IMR-90 (cell line): ENCODE results near the gene PPT2. TPM values are rescaled to one million over a fixed set of nuclear protein-coding genes. Genes with fewer than 3 reads are reported as not detected.
A peak's percentile ranks its signal among the peaks of the same experiment; 100 is the strongest.
"Not testable (repeated sequence)": the region's sequence is repeated elsewhere in the genome, so short reads cannot be mapped to it uniquely, and the experiment has no call there.

Experiments
- ATAC-seq: fragments of 200-7000 bp; cut with Tn5 transposase; 2 replicates; pipeline ENCODE4 v1.9.1; 2020; ENCODE audit warnings: low read depth, mild to moderate bottlenecking, moderate library complexity
- BruUV-seq: library from RNA; stranded (reverse); fragments of 400-500 nt; replicated peaks from 2 replicates; lab custom pipeline; 2021; lab: Mats Ljungman, UMichigan
- CTCF ChIA-PET: fragments of 300-600 bp; formaldehyde crosslinking; extraction: SDS; loops from one replicate; lab custom pipeline; 2021; ENCODE audit warnings: antibody characterized with exemption; lab: Yijun Ruan, JAX
- POLR2A ChIA-PET: fragments of 300-600 bp; sonication (Branson Sonifier 250); formaldehyde crosslinking; loops from one replicate; lab custom pipeline; 2022; ENCODE audit warnings: antibody characterized with exemption; ENCODE audit not compliant: unreplicated experiment; lab: Charles Lee
- DNase-seq: peaks from one replicate; pipeline ENCODE4 v3.0.0; 2013
- H2AFZ ChIP-seq: replicated peaks from 2 replicates; pipeline ENCODE3; 2013; ENCODE audit warnings: low read length, mild to moderate bottlenecking; ENCODE audit not compliant: poor library complexity
- H2AK5ac ChIP-seq: 2 replicates; pipeline ENCODE4 v1.6.1; 2013; ENCODE audit warnings: low read depth, low read length, inconsistent platforms
- H2AK9ac ChIP-seq: replicated peaks from 2 replicates; pipeline ENCODE3; 2013; ENCODE audit warnings: mild to moderate bottlenecking, low read depth, low read length, moderate library complexity; ENCODE audit not compliant: poor library complexity
- H2BK120ac ChIP-seq: 2 replicates; pipeline ENCODE4 v1.6.1; 2013; ENCODE audit warnings: low read depth, low read length, inconsistent platforms
- H2BK15ac ChIP-seq: 3 replicates; pipeline ENCODE4 v1.6.1; 2013; ENCODE audit warnings: low read depth, low read length, inconsistent platforms
- H2BK20ac ChIP-seq: 2 replicates; pipeline ENCODE4 v1.6.1; 2013; ENCODE audit warnings: low read depth, mild to moderate bottlenecking, inconsistent platforms, low read length, moderate library complexity
- H2BK5ac ChIP-seq: 2 replicates; pipeline ENCODE4 v1.6.1; 2013; ENCODE audit warnings: mild to moderate bottlenecking, low read depth, low read length, inconsistent platforms; ENCODE audit not compliant: poor library complexity, severe bottlenecking
- H3K14ac ChIP-seq: replicated peaks from 2 replicates; pipeline ENCODE4 v1.6.1; 2013; ENCODE audit warnings: low read depth, low read length, inconsistent platforms
- H3K18ac ChIP-seq: 2 replicates; pipeline ENCODE4 v1.6.1; 2013; ENCODE audit warnings: low read depth, low read length, control low read depth
- H3K23ac ChIP-seq: 2 replicates; pipeline ENCODE4 v1.6.1; 2013; ENCODE audit warnings: low read depth, low read length, inconsistent platforms
- H3K27ac ChIP-seq: 2 replicates; pipeline ENCODE4 v1.5.1; 2013; ENCODE audit warnings: mild to moderate bottlenecking, control low read depth, low read length; ENCODE audit not compliant: insufficient read depth
- H3K27me3 ChIP-seq: 2 replicates; pipeline ENCODE4 v1.6.1; 2013; ENCODE audit warnings: low read length; ENCODE audit not compliant: control insufficient read depth, insufficient read depth
- H3K36me3 ChIP-seq: 2 replicates; pipeline ENCODE4 v1.6.1; 2013; ENCODE audit warnings: low read length, mixed read lengths; ENCODE audit not compliant: control insufficient read depth, insufficient read depth
- H3K4ac ChIP-seq: 2 replicates; pipeline ENCODE4 v1.6.1; 2013; ENCODE audit warnings: low read depth, low read length, inconsistent platforms
- H3K4me1 ChIP-seq: 2 replicates; pipeline ENCODE4 v1.6.1; 2013; ENCODE audit warnings: low read length, mixed read lengths; ENCODE audit not compliant: control insufficient read depth, insufficient read depth
- H3K4me2 ChIP-seq: 2 replicates; pipeline ENCODE4 v1.6.1; 2013; ENCODE audit warnings: low read depth, mild to moderate bottlenecking, control low read depth, low read length, moderate library complexity
- H3K4me3 ChIP-seq: 2 replicates; pipeline ENCODE4 v1.5.1; 2013; ENCODE audit warnings: low read depth, mild to moderate bottlenecking, control low read depth, low read length, moderate library complexity; ENCODE audit not compliant: insufficient read depth
- H3K56ac ChIP-seq: 2 replicates; pipeline ENCODE4 v1.6.1; 2013; ENCODE audit warnings: low read length, inconsistent platforms; ENCODE audit not compliant: insufficient read depth; ENCODE audit errors: extremely low read depth
- H3K79me1 ChIP-seq, 2 experiments: 2 replicates each; pipeline ENCODE4 v1.6.1; 2013; ENCODE audit warnings: low read length in 2 of 2, inconsistent platforms in 1 of 2, low read depth in 1 of 2
- H3K9ac ChIP-seq: 2 replicates; pipeline ENCODE4 v1.6.1; 2013; ENCODE audit warnings: low read depth, low read length, control low read depth
- H3K9me1 ChIP-seq: 2 replicates; pipeline ENCODE4 v1.6.1; 2013; ENCODE audit warnings: low read length, inconsistent platforms; ENCODE audit not compliant: insufficient read depth
- H3K9me3 ChIP-seq: 2 replicates; pipeline ENCODE4 v1.6.1; 2013; ENCODE audit warnings: low read length; ENCODE audit not compliant: control insufficient read depth, insufficient read depth
- H4K20me1 ChIP-seq: 2 replicates; pipeline ENCODE4 v1.6.1; 2013; ENCODE audit warnings: low read length, inconsistent platforms; ENCODE audit not compliant: insufficient read depth
- H4K5ac ChIP-seq: 2 replicates; pipeline ENCODE4 v1.6.1; 2013; ENCODE audit warnings: mild to moderate bottlenecking, low read depth, low read length, control low read depth
- H4K8ac ChIP-seq, 2 experiments: 2 replicates each; pipeline ENCODE4 v1.6.1; 2013; ENCODE audit warnings: low read depth in 2 of 2, low read length in 2 of 2, control low read depth in 1 of 2, inconsistent platforms in 1 of 2
- H4K91ac ChIP-seq: 2 replicates; pipeline ENCODE4 v1.6.1; 2013; ENCODE audit warnings: low read depth, low read length, inconsistent platforms; ENCODE audit not compliant: insufficient read depth
- WGBS, 2 experiments: methylation state at CpG; one replicate each; pipeline versions ENCODE4 v1.1.5 to v1.1.7; 2013; ENCODE audit warnings: missing lambda C conversion rate in 2 of 2; ENCODE audit not compliant: insufficient read length in 1 of 2; ENCODE audit errors: extremely low coverage in 2 of 2; 5-methylcytosine and 5-hydroxymethylcytosine counted together
- dilution Hi-C: fragments of 300-500 bp; cut with HindIII; formaldehyde crosslinking; loops from one replicate; pipeline ENCODE4 v1.14.3; 2018; ENCODE audit warnings: low sequenced_read_pairs; ENCODE audit not compliant: unreplicated experiment
- in situ Hi-C: fragments of 300-500 bp; cut with MboI; formaldehyde crosslinking; loops from 3 replicates; pipeline ENCODE4 v1.14.3; 2019; ENCODE audit warnings: low sequenced_read_pairs, inconsistent platforms, mixed read lengths
- intact Hi-C: fragments of 100-400 bp; cut with micrococcal nuclease; formaldehyde crosslinking; loops from 2 replicates; pipeline ENCODE4 v1.10.0; 2022
- polyA plus RNA-seq, 3 experiments: library from polyadenylated mRNA; depleted of rRNA; stranded (reverse); fragments of >200 nt; gene quantifications; 2 replicates each; pipeline ENCODE4 v1.2.3, GENCODE V29; 2012; ENCODE audit warnings: low replicate concordance in 1 of 3
- total RNA-seq: library from RNA; depleted of rRNA; stranded (reverse); fragments of >200 nt; gene quantifications from 2 replicates; pipeline ENCODE4 v1.2.3, GENCODE V29; 2012

PPT2 gene
- total and polyA plus RNA-seq, 2 of the 4 experiments (the other 2 are of a cell fraction) = 3.2 to 16.2 TPM

DNA sequence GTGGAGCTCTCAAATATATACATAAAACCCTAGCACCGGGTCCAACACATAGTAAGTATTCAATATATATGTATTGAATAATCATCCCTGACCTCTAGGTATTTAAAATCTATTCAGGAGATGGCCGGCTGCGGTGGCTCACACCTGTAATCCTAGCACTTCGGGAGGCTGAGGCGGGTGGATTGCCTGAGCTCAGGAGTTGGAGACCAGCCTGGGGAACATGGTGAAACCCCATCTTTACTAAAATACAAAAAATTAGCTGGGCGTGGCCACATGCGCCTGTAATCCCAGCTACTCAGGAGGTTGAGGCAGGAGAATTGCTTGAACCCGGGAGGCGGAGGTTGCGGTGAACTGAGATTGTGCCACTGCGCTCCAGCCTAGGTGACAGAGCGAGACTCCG is 39.2 kb downstream of the PPT2 start:
- peak overlapping the region; percentile 58 for H3K9ac ChIP-seq
- dilution Hi-C loops = not testable (repeated sequence)
- peak overlapping the region; percentile 88 for H2AFZ ChIP-seq

More for the DNA sequence above, 39.2 kb downstream of the PPT2 start:
- intact Hi-C loops, BruUV-seq, H3K9me3 ChIP-seq, CTCF ChIA-PET, H4K20me1 ChIP-seq, H3K4me3 ChIP-seq, H3K27me3 ChIP-seq, ATAC-seq, H3K4me2 ChIP-seq, H3K36me3 ChIP-seq, POLR2A ChIA-PET, DNase-seq: not testable (repeated sequence)
- Histone ChIP-seq H2BK5ac (peak overlapping the region; percentile 95), H2BK20ac (peak overlapping the region; percentile 84; the same call in 1 of the 2 replicates), H4K5ac (peak overlapping the region; percentile 100), H3K4ac (peak overlapping the region; percentile 98), H2BK120ac (peak overlapping the region; percentile 93), H2BK15ac (peak overlapping the region; percentile 90; the same call in 2 of the 3 replicates), H4K8ac (peak overlapping the region; percentile 77 to 97), H3K9me1 (peaks cover 25% of the 10 kb centered on the region), H3K18ac (peak overlapping the region; percentile 98), H3K27ac (peak overlapping the region; percentile 92), H4K91ac (peak overlapping the region; percentile 86), H3K79me1 (peaks cover 18 to 56% of the 10 kb centered on the region in 2 experiments), H3K23ac (peak overlapping the region; percentile 94; the same call in 1 of the 2 replicates), H3K4me1 (peaks cover 15% of the 10 kb centered on the region), H2AK5ac (peak overlapping the region; percentile 74), H3K56ac (peak overlapping the region; percentile 42; the same call in 1 of the 2 replicates), H2AK9ac (peak overlapping the region; percentile 85), H3K14ac (peak overlapping the region; percentile 96)
- no CpG with 5 or more reads among the region's 13 CpGs for WGBS, 2 experiments
- in situ Hi-C loops = loop anchor here (5.0 to 25.0 kb wide), 2 partner anchors 76 to 769 kb away; partner anchors contain the start of genes BRD2 and HLA-DMA
